ENCODE data around the gene NDUFC2.
"Not testable (repeated sequence)": the region's sequence is repeated elsewhere in the genome, so short reads cannot be mapped to it uniquely, and the experiment has no call there.

Gene NDUFC2

GRCh38 chr11:78080084-78080817 is 589 bp upstream of the NDUFC2 start:
- DNase-seq, result no peak

- no peak for DNase-seq
Observed at GRCh38 chr11:78078218-78079167, 1.2 kb downstream of the NDUFC2 start.

- not testable (repeated sequence) for DNase-seq
Observed at GRCh38 chr11:78077592-78077991, 2.1 kb downstream of the NDUFC2 start.

- no peak for DNase-seq
Observed at GRCh38 chr11:78076733-78077403, 2.8 kb downstream of the NDUFC2 start.

GRCh38 chr11:78074756-78075155 is 4.9 kb downstream of the NDUFC2 start:
- DNase-seq, result no peak

- DNase-seq, result no peak
Observed at GRCh38 chr11:78072455-78072854, 7.2 kb downstream of the NDUFC2 start.

GRCh38 chr11:78071717-78072116 is 7.9 kb downstream of the NDUFC2 start:
- no peak for DNase-seq

- no peak for DNase-seq
Observed at GRCh38 chr11:78070621-78071020, 9.0 kb downstream of the NDUFC2 start.

- peak in 1 of 56 donors; percentile 18 for DNase-seq
Observed at GRCh38 chr11:78069465-78069864, 10.2 kb downstream of the NDUFC2 start.

GRCh38 chr11:78067704-78068103 is 12.0 kb downstream of the NDUFC2 start:
- DNase-seq, result no peak

GRCh38 chr11:78066471-78066870 is 13.2 kb downstream of the NDUFC2 start:
- no peak for DNase-seq

GRCh38 chr11:78065203-78065602 is 14.5 kb downstream of the NDUFC2 start:
- no peak for DNase-seq

GRCh38 chr11:78063440-78064181 is 16.1 kb downstream of the NDUFC2 start, which contains the start of gene THRSP:
Gene THRSP, plus strand, starts transcription at chr11:78063861. Its CDS starts 21 bp downstream, at chr11:78063882.
- peak in 2 of 56 donors; percentile 6 to 18 for DNase-seq

- no peak for DNase-seq
Observed at GRCh38 chr11:78062671-78063070, 17.0 kb downstream of the NDUFC2 start.

- peak in 37 of 56 donors; percentile 14 to 87 (median 55) for DNase-seq
Observed at GRCh38 chr11:78061921-78062311, 17.7 kb downstream of the NDUFC2 start.

GRCh38 chr11:78061088-78061920 is 18.4 kb downstream of the NDUFC2 start:
- DNase-seq, result no peak

GRCh38 chr11:78060533-78060932 is 19.1 kb downstream of the NDUFC2 start:
- no peak for DNase-seq

- not testable (repeated sequence) for DNase-seq
Observed at GRCh38 chr11:78059749-78060328, 19.8 kb downstream of the NDUFC2 start.

GRCh38 chr11:78057462-78058055 is 22.1 kb downstream of the NDUFC2 start:
- no peak for DNase-seq
